K562 (cell line): ENCODE measurements around the gene PIGV. TPM values are rescaled to one million over a fixed set of nuclear protein-coding genes. Genes with fewer than 3 reads are reported as not detected.

Experiments
- ELF4 ChIP-seq: fragments of 450-650 bp; formaldehyde crosslinking; IDR thresholded peaks from 2 replicates; pipeline ENCODE4 v1.4.0; 2022; ENCODE audit warnings: missing genetic modification characterization
- HEY1 ChIP-seq: fragments of 250-450 bp; sonication (Bioruptor Pico); IDR thresholded peaks from 2 replicates; pipeline ENCODE4 v1.5.0; 2020; ENCODE audit warnings: mild to moderate bottlenecking, moderate library complexity, borderline replicate concordance
- PYGO2 ChIP-seq: fragments of 450-650 bp; IDR thresholded peaks from 2 replicates; pipeline ENCODE4 v1.6.1; 2016; ENCODE audit warnings: mild to moderate bottlenecking, missing genetic modification characterization, moderate library complexity, missing compliant biosample characterization
- SMARCE1 ChIP-seq: fragments of 450-650 bp; IDR thresholded peaks from 2 replicates; pipeline ENCODE4 v1.7.1; 2016; ENCODE audit warnings: mild to moderate bottlenecking
- TRIM28 ChIP-seq: fragments of 450-650 bp; IDR thresholded peaks from 2 replicates; pipeline ENCODE4 v1.6.1; 2017
- TSHZ1 ChIP-seq: fragments of 250-450 bp; sonication (Bioruptor Pico); IDR thresholded peaks from 2 replicates; pipeline ENCODE4 v1.4.0; 2020; ENCODE audit warnings: mild to moderate bottlenecking, moderate library complexity
- YY1 ChIP-seq, 3 experiments: IDR thresholded peaks; 2 replicates each; pipeline ENCODE4 v1.6.1; 2011; ENCODE audit warnings: low read length in 2 of 3, mild to moderate bottlenecking in 2 of 3, moderate library complexity in 2 of 3, borderline replicate concordance in 1 of 3, control low read depth in 1 of 3, low read depth in 1 of 3; ENCODE audit not compliant: insufficient read depth in 3 of 3, insufficient replicate concordance in 2 of 3, control insufficient read depth in 1 of 3, insufficient read length in 1 of 3; ENCODE audit errors: extremely low read depth in 1 of 3
- ZKSCAN8 ChIP-seq: fragments of 200-800 bp; sonication (Bioruptor generic); IDR thresholded peaks from 2 replicates; pipeline ENCODE4 v1.6.1; 2016; ENCODE audit warnings: missing genetic modification characterization, missing compliant biosample characterization
- ZNF407 ChIP-seq: fragments of 450-650 bp; IDR thresholded peaks from 2 replicates; pipeline ENCODE4 v1.6.1; 2016; ENCODE audit warnings: low read depth
- ZNF57 ChIP-seq: fragments of 450-650 bp; formaldehyde crosslinking; IDR thresholded peaks from 2 replicates; pipeline ENCODE4 v1.4.0; 2020; ENCODE audit warnings: mild to moderate bottlenecking, moderate library complexity
- polyA plus RNA-seq, 8 experiments: library from polyadenylated mRNA; depleted of rRNA in 4 of 8; stranded (reverse) in 5 of 8; unstranded in 3 of 8; fragments of >200 nt; fragmentation: Nextera tagmentation in 2 of 8; fragmentation: Illumina TruSeq in 1 of 8; extraction: Ambion mirVana in 2 of 8; extraction: Trizol in 1 of 8; gene quantifications; 2 replicates each; pipeline versions ENCODE4 v1.2.1 to v1.2.3, GENCODE V29; 2011 to 2014; ENCODE audit warnings: inconsistent platforms in 1 of 8, missing spikeins in 1 of 8
- total RNA-seq, 7 experiments: library from RNA; depleted of rRNA in 6 of 7; stranded (reverse); fragments of >200 nt in 6 of 7; fragmentation: Illumina TruSeq in 2 of 7; extraction: Trizol in 2 of 7; gene quantifications; 2 replicates each; pipeline versions ENCODE4 v1.2.1 to v1.2.3, GENCODE V29; 2011 to 2021; ENCODE audit warnings: low replicate concordance in 1 of 7

The PIGV gene
- total and polyA plus RNA-seq, 9 of the 15 experiments (the other 6 are each of a cell fraction or from before 2014, with no cell fraction given): 8.4 to 21.8 (median 11.7) TPM

- TF ChIP-seq HEY1 (CRISPR knock-in tag) (0 out of 2 replicates have a peak, but pooled peaks have one; percentile 8), TRIM28 (no peak), ZNF407 (no peak), ZNF57 (no peak), PYGO2 (0 out of 2 replicates have a peak, but pooled peaks have one; percentile 25), ELF4 (CRISPR knock-in tag) (0 out of 2 replicates have a peak, but pooled peaks have one; percentile 19), SMARCE1 (peak; percentile 13; the same call in 1 of the 2 replicates), YY1 (IDR thresholded peaks at IDR 0.05; ENCODE audit: borderline replicate concordance in 1 of 3, control insufficient read depth in 1 of 3, extremely low read depth in 1 of 3, insufficient read depth in 3 of 3, insufficient read length in 1 of 3, insufficient replicate concordance in 2 of 3, low read depth in 1 of 3, low read length in 2 of 3) (peak in 1 of 3 experiments; percentile 58), ZKSCAN8 (no peak; the same call in 1 of the 2 replicates), TSHZ1 (CRISPR knock-in tag) (no peak)
Measured at GRCh38 chr1:26785611-26786436, 1.9 kb upstream of the PIGV start (continued).
